ENCODE results near the gene NOL11. TPM values are rescaled to one million over a fixed set of nuclear protein-coding genes. Genes with fewer than 3 reads are reported as not detected.

NOL11 gene
- polyA plus RNA-seq, 1 of the 3 experiments (the other 2 are of a cell fraction), result 27.0 TPM

DNA sequence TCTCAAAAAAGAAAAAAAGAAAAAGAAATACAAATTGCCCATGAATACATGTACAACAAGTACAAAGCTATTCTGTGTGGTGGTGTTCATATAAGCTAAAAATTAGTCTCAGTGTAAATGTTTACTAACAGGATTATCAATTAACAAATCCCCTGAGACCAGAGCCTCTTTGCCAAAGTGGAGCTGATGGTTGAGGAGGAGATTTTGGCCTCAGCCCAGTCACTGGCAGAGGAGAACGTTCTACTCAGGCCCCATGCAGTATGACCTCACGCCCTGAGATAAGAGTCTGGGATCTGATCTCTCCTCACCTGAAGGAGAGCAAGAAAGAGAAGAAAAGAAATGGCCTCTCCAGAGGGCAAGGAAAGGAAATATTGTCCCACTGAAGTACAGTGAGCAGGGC, 35.5 kb upstream of the NOL11 start:
- Histone ChIP-seq H3K4me3 (ENCODE audit: low read depth in 2 of 2, low read length in 1 of 2) (no peak overlapping the region), H4K20me1 (ENCODE audit: insufficient read depth) (no peaks in the 10 kb centered on the region), H3K9me2 (no peaks in the 10 kb centered on the region), H3K9me3 (no peaks in the 10 kb centered on the region), H3F3A (replicated peaks; ENCODE audit: insufficient read depth) (no peaks in the 10 kb centered on the region), H3K4me2 (no peak overlapping the region), H3K36me3 (replicated peaks in 1 of 2; ENCODE audit: control insufficient read depth in 1 of 2, insufficient read depth in 2 of 2, low read length in 1 of 2) (peaks cover 0 to 7% of the 10 kb centered on the region in 2 experiments), H3K27ac (ENCODE audit: low read depth in 2 of 2, low read length in 1 of 2) (no peak overlapping the region), H2AFZ (ENCODE audit: low read depth) (no peak overlapping the region), H3K27me3 (ENCODE audit: insufficient read depth) (no peaks in the 10 kb centered on the region), H3K4me1 (ENCODE audit: control insufficient read depth in 1 of 2, insufficient read depth in 2 of 2, low read depth in 1 of 2, low read length in 1 of 2) (no peaks in the 10 kb centered on the region; a peak in 1 of 4 replicates), H3K9ac (no peak overlapping the region), H3K79me2 (ENCODE audit: insufficient read depth) (no peaks in the 10 kb centered on the region)
- no peak for TF ChIP-seq RXRA (IDR thresholded peaks at IDR 0.05; ENCODE audit: borderline replicate concordance, low read depth)
- TF ChIP-seq, protein P1, sequence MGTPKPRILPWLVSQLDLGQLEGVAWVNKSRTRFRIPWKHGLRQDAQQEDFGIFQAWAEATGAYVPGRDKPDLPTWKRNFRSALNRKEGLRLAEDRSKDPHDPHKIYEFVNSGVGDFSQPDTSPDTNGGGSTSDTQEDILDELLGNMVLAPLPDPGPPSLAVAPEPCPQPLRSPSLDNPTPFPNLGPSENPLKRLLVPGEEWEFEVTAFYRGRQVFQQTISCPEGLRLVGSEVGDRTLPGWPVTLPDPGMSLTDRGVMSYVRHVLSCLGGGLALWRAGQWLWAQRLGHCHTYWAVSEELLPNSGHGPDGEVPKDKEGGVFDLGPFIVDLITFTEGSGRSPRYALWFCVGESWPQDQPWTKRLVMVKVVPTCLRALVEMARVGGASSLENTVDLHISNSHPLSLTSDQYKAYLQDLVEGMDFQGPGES (IDR thresholded peaks at IDR 0.05; ENCODE audit: low read depth, low read length), result no peak
- TF ChIP-seq, protein P2, sequence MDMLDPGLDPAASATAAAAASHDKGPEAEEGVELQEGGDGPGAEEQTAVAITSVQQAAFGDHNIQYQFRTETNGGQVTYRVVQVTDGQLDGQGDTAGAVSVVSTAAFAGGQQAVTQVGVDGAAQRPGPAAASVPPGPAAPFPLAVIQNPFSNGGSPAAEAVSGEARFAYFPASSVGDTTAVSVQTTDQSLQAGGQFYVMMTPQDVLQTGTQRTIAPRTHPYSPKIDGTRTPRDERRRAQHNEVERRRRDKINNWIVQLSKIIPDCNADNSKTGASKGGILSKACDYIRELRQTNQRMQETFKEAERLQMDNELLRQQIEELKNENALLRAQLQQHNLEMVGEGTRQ (IDR thresholded peaks at IDR 0.05; ENCODE audit: borderline replicate concordance, low read depth, low read length), result no peak
- TF ChIP-seq FOXM1 (IDR thresholded peaks at IDR 0.05; ENCODE audit: low read depth), result no peak
- no peak for TF ChIP-seq EP300 (IDR thresholded peaks at IDR 0.05; ENCODE audit: borderline replicate concordance in 1 of 2, low read depth in 1 of 2, low read length in 1 of 2)
- no peak for TF ChIP-seq TCF12 (IDR thresholded peaks at IDR 0.05)
- TF ChIP-seq NRF1 (IDR thresholded peaks at IDR 0.05; ENCODE audit: low read depth, low read length), result no peak
- TF ChIP-seq JUND (IDR thresholded peaks at IDR 0.05), result no peak
- TF ChIP-seq CHD2 (IDR thresholded peaks at IDR 0.05; ENCODE audit: low read length, partially characterized antibody), result no peak
- DNase-seq, result no peak
- POLR2A ChIA-PET, result no interaction called here
- CTCF ChIA-PET, result interaction anchor here (1.2 to 16.1 kb wide), 3 partner anchors 43 to 306 kb away, joined by 3 to 241 read pairs (median 4); partner anchors contain the start of gene PITPNC1
- 92% methylated on average over 2 of the region's 2 CpGs for WGBS (ENCODE audit: low lambda C conversion rate)

DNA sequence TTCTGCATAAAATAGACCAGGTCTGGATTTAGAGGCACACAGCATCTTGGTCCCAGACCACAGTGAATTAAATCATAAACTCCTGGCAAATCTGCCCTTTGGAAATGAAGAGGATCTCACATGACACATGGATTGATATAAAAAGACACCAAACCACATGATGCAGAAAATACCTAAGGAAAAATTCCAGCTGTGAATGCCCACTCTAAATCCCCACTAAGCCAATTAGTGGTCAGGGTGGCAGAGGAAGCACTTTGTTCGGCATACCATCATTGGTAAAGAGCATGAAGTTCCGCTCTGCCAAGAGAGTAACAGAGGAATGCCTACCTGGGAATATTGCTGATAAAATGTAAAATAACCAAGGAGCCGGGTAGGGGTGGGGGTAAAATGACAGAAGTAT, 32.4 kb upstream of the NOL11 start:
- CTCF ChIA-PET, result interaction anchor here (1.3 to 16.1 kb wide), 3 partner anchors 9 to 309 kb away, joined by 4 to 241 read pairs (median 5); partner anchors contain the start of gene PITPNC1
- POLR2A ChIA-PET, result no interaction called here
- TF ChIP-seq TEAD4 (IDR thresholded peaks at IDR 0.05; ENCODE audit: borderline replicate concordance, insufficient read depth) (no peak), RAD21 (IDR thresholded peaks at IDR 0.05; ENCODE audit: low read length) (no peak), MEF2A (IDR thresholded peaks at IDR 0.05; ENCODE audit: borderline replicate concordance, low read depth) (no peak), ELF1 (IDR thresholded peaks at IDR 0.05) (no peak), SMC3 (IDR thresholded peaks at IDR 0.05; ENCODE audit: low read depth, low read length) (no peak), CHD2 (IDR thresholded peaks at IDR 0.05; ENCODE audit: low read length, partially characterized antibody) (no peak), TCF12 (IDR thresholded peaks at IDR 0.05) (no peak), NRF1 (IDR thresholded peaks at IDR 0.05; ENCODE audit: low read depth, low read length) (no peak), EZH2phosphoT487 (IDR thresholded peaks at IDR 0.05; ENCODE audit: borderline replicate concordance, low read depth) (no peak), RFX5 (IDR thresholded peaks at IDR 0.05; ENCODE audit: low read length) (no peak), RXRA (IDR thresholded peaks at IDR 0.05; ENCODE audit: borderline replicate concordance, low read depth) (no peak), JUND (IDR thresholded peaks at IDR 0.05) (no peak), FOSL2 (IDR thresholded peaks at IDR 0.05; ENCODE audit: borderline replicate concordance, low read depth) (no peak), GATA2 (CRISPR knock-in tag; IDR thresholded peaks at IDR 0.05) (no peak), EP300 (IDR thresholded peaks at IDR 0.05; ENCODE audit: borderline replicate concordance in 1 of 2, low read depth in 1 of 2, low read length in 1 of 2) (no peak), POLR2AphosphoS5 (IDR thresholded peaks at IDR 0.05; ENCODE audit: low read depth, low read length) (no peak)
- TF ChIP-seq, protein P3, sequence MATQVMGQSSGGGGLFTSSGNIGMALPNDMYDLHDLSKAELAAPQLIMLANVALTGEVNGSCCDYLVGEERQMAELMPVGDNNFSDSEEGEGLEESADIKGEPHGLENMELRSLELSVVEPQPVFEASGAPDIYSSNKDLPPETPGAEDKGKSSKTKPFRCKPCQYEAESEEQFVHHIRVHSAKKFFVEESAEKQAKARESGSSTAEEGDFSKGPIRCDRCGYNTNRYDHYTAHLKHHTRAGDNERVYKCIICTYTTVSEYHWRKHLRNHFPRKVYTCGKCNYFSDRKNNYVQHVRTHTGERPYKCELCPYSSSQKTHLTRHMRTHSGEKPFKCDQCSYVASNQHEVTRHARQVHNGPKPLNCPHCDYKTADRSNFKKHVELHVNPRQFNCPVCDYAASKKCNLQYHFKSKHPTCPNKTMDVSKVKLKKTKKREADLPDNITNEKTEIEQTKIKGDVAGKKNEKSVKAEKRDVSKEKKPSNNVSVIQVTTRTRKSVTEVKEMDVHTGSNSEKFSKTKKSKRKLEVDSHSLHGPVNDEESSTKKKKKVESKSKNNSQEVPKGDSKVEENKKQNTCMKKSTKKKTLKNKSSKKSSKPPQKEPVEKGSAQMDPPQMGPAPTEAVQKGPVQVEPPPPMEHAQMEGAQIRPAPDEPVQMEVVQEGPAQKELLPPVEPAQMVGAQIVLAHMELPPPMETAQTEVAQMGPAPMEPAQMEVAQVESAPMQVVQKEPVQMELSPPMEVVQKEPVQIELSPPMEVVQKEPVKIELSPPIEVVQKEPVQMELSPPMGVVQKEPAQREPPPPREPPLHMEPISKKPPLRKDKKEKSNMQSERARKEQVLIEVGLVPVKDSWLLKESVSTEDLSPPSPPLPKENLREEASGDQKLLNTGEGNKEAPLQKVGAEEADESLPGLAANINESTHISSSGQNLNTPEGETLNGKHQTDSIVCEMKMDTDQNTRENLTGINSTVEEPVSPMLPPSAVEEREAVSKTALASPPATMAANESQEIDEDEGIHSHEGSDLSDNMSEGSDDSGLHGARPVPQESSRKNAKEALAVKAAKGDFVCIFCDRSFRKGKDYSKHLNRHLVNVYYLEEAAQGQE (IDR thresholded peaks at IDR 0.05; ENCODE audit: low read depth, low read length), result no peak
- TF ChIP-seq, protein P2 (IDR thresholded peaks at IDR 0.05; ENCODE audit: borderline replicate concordance, low read depth, low read length), result no peak

More for the DNA sequence above, 32.4 kb upstream of the NOL11 start:
- H3K9me3 ChIP-seq, result no peaks in the 10 kb centered on the region
- H3K27me3 ChIP-seq (ENCODE audit: insufficient read depth), result no peaks in the 10 kb centered on the region
- no peak for DNase-seq
- no peaks in the 10 kb centered on the region for H4K20me1 ChIP-seq (ENCODE audit: insufficient read depth)
- H3K4me3 ChIP-seq (ENCODE audit: low read depth in 2 of 2, low read length in 1 of 2), result no peak overlapping the region
- H3K79me2 ChIP-seq (ENCODE audit: insufficient read depth), result no peaks in the 10 kb centered on the region
- no peak overlapping the region for H3K27ac ChIP-seq (ENCODE audit: low read depth in 2 of 2, low read length in 1 of 2)
- H3K36me3 ChIP-seq (replicated peaks in 1 of 2; ENCODE audit: control insufficient read depth in 1 of 2, insufficient read depth in 2 of 2, low read length in 1 of 2), result peaks cover 0 to 8% of the 10 kb centered on the region in 2 experiments
- H2AFZ ChIP-seq (ENCODE audit: low read depth), result no peak overlapping the region
- no peaks in the 10 kb centered on the region; a peak in 1 of 4 replicates for H3K4me1 ChIP-seq (ENCODE audit: control insufficient read depth in 1 of 2, insufficient read depth in 2 of 2, low read depth in 1 of 2, low read length in 1 of 2)
- no peaks in the 10 kb centered on the region for H3K9me2 ChIP-seq
- H3K9ac ChIP-seq, result no peak overlapping the region
- H3K4me2 ChIP-seq, result no peak overlapping the region
- 94% methylated on average over 3 of the region's 3 CpGs for WGBS (ENCODE audit: low lambda C conversion rate)
- peaks cover 3% of the 10 kb centered on the region for H3F3A ChIP-seq (replicated peaks; ENCODE audit: insufficient read depth)

Measured in SK-N-SH (cell line).